Right renal pelvis (tissue), 4 donors: ENCODE measurements around the gene TECPR2. TPM values are rescaled to one million over a fixed set of nuclear protein-coding genes. Genes with fewer than 3 reads are reported as not detected.

Experiments
- DNase-seq, 4 donors: peaks; one replicate each; pipeline ENCODE4 v3.0.0-alpha.2; 2013; ENCODE audit warnings: low read depth in 4 of 4, low spot score in 3 of 4, missing footprints in 1 of 4
- polyA plus RNA-seq, 4 donors: library from polyadenylated mRNA; unstranded; fragments of 120-200 nt; gene quantifications; one replicate each; pipeline ENCODE4 v1.2.1, GENCODE V29; 2013; ENCODE audit not compliant: insufficient read length in 4 of 4

TECPR2 gene, protein sequence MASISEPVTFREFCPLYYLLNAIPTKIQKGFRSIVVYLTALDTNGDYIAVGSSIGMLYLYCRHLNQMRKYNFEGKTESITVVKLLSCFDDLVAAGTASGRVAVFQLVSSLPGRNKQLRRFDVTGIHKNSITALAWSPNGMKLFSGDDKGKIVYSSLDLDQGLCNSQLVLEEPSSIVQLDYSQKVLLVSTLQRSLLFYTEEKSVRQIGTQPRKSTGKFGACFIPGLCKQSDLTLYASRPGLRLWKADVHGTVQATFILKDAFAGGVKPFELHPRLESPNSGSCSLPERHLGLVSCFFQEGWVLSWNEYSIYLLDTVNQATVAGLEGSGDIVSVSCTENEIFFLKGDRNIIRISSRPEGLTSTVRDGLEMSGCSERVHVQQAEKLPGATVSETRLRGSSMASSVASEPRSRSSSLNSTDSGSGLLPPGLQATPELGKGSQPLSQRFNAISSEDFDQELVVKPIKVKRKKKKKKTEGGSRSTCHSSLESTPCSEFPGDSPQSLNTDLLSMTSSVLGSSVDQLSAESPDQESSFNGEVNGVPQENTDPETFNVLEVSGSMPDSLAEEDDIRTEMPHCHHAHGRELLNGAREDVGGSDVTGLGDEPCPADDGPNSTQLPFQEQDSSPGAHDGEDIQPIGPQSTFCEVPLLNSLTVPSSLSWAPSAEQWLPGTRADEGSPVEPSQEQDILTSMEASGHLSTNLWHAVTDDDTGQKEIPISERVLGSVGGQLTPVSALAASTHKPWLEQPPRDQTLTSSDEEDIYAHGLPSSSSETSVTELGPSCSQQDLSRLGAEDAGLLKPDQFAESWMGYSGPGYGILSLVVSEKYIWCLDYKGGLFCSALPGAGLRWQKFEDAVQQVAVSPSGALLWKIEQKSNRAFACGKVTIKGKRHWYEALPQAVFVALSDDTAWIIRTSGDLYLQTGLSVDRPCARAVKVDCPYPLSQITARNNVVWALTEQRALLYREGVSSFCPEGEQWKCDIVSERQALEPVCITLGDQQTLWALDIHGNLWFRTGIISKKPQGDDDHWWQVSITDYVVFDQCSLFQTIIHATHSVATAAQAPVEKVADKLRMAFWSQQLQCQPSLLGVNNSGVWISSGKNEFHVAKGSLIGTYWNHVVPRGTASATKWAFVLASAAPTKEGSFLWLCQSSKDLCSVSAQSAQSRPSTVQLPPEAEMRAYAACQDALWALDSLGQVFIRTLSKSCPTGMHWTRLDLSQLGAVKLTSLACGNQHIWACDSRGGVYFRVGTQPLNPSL (N-terminal part only)
- polyA plus RNA-seq: 10 to 100 TPM; 16.7 to 19.9 (median 16.8) TPM

DNA sequence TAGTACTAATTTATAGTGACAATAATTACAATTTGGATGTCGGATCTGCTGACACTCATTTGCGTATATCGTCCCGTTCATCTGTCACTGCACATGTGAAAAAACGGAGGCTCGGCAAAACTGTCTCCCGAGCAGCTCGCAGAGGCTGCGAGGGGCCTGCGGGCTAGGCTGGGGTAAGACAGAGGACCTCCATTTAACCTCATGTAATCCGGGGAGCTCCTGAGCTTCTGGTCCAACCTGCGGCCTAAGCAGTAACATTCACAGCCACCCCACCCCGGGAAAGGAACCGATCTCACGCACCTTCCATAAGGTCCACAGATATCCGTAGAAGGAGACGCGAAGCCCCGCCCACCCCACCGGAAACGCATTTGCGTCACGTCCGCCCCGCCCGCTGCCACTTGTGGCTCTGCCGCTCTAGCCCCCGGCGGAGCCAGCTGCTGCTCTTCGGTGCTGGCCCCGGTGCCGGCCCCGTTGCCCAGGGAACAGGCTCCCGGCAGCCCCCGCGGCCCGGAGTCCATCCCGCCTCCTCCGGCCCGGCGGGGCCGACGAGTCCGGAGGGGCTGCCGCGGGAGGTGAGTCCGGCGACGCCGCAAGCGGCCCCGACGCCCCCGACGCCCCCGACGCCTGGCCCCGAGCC lies at the start of gene TECPR2, which contains the start of gene CINP:
TECPR2 (plus strand) TSS at position 397 of the 637 bp plus-strand sequence. CDS start 13,781 bp downstream, outside the sequence.
CINP (minus strand) TSS at position 346 of the 637 bp plus-strand sequence; CDS start at position 307, 39 bp downstream.
- DNase-seq: peak; percentile 90 to 91 (median 90)

DNA sequence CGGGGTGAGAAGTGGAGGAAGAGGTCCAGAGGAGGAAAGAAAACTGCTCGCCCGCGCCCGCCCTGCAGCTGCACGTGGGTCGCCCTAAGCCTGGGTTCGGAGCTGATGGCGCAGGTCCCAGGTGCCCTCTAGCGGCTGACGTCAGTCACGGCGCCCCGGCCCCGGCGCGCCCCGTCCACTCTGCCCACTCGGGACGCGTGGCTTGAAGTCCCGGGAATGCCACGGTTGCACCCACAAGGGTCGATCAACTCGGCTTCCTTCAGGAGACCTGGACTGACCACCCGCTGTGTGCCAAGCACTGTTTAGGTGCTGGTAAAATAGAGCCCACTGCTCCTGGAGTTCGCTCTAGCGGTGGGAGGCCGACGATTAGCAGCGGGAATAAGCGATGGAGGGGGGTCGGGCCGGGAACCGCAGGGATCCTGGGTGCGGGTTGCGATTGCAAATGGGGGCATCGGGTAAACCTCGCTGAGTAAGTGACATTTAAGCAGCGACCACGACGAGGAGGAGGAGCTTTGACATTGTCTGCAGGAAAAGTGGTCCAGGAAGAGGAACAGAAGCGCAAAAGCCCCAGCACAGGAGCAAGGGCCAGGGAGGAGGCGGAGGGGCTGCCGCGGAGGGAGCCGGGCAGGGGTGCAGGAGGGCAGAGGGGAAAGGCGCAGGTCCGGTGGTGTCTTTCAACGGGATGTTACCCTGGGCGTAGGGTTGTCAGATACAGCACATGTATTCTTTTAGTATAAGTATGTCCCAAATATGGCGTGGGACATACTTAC lies 48.3 kb upstream of the TECPR2 start:
- DNase-seq: peak in 2 of 4 donors; percentile 67 to 72

GRCh38 chr14:102315121-102315520 lies 47.6 kb upstream of the TECPR2 start:
- no peak for DNase-seq

DNA sequence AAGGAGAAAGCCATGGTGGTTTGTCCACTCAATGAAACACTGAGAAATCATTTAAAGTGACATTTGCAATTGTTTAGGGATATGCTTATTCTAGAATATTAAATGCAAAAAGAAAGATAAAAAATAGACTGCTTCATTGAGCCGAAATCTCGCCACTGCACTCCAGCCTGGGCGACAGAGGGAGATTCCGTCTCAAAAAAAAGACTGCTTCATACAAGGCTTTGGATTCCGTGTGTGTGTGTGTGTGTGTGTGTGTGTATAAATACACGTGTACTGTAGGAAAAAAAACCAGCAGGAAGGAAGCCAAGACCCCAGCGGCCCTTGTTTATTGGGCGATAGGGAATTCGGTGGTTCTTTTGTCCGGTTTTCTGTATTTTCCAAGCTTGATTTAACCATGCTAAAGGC lies 46.4 kb upstream of the TECPR2 start:
- DNase-seq: peak in 1 of 4 donors; percentile 53

DNA sequence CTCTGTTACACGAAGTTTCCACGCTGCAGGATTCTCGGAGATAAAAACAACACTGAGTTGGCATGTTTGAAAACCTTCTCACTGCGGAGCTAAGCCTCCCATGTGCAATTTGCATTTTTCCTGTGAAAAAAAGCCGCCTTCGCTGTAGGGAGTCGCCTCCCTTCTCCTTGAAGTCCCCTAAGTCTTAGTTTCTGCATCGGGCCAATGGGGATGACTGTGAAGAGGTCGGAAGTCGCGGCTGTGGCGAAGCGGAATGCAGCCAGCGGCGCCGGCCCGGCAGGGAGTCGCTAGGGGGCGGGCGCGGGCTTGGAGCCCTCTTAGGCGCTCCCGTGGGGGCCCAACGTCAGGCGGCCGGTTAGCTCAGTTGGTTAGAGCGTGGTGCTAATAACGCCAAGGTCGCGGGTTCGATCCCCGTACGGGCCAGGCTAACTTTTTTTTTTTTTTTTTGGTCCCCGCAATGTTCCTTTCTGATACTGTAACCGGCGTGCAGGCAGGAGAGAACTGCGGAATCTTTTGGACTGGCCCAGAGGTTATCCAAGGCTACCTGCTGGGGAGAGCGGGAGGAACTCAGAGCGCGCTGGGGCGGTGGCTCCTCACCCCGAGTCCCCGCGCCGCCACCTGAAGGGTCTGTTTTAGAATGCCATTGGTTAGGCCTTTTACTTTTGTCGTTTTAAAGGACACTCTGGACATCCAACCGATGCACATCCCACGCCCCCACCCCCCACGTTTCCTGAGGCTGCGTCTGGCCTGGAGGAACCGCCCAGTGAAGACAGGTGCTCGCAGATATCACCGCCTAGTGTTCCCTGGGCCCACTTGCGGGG lies 45.8 kb upstream of the TECPR2 start:
- DNase-seq: peak; percentile 79 to 87 (median 83)

DNA sequence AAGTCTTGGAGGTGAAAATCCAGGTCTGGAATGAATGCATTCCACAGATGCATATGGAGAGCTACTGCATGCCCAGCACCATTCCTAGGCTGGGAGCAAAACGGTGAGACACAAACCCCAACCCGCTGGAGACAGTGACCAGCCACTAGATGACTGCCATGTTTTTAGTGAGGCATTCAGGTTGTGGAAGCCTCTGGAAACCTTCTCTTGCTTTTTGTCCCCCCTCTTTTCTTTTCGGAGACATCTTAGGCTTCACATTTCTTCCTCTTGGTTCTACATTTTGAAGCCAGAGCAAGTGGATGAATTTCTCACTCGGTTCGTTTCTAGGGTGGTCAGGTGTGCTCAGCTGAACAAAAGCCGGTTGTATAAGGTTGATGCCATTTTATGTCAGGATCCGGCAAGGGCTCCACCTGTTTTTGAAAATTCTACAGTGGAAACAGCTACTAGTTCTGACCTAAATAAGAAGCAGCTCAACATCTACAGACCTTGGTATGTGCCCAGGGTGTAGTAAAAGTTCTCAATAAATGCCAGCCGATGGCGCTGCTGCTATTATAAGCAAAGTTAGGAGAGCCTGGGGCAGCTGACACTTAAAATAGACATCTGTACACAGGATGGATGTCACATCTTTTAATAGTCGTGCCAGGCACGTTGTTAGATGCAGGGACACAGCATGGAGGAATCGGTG lies 45.0 kb upstream of the TECPR2 start:
- no peak for DNase-seq

GRCh38 chr14:102318781-102319276 lies 43.9 kb upstream of the TECPR2 start:
- DNase-seq: no peak

DNA sequence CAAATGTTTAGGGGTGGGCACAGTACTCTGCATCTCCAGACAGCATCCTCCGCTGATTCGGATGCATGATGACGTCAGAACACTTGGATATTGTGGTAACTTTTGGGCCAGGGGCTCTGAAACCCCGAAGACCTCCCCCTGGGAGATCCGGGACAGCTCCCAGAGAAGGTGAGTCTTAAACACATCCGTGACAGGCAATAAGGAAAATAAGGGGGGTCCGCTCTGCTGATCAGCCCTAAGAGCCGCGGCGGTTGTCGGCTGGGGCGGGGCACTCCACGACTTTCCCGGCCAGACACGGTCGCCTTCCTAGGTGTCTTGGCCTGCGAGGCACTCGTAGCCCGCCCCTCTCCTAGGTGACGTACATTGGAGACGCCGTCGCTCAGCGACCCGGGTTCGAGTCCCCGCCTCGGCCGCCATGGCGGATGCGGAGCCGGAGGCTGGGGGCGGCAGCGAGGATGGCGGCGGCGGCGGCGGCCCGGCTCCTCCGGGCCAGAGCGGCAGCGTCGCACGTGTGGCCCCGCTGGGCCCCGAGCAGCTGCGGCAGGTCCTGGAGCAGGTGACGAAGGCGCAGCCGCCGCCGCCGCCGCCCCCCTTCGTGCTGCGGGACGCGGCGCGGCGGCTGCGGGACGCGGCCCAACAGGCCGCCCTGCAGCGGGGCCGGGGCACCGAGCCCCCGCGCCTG lies 43.2 kb upstream of the TECPR2 start, which contains the start of gene ZNF839:
ZNF839 (plus strand) TSS at position 396 of the 682 bp plus-strand sequence; CDS start at position 416, 20 bp downstream.
- peak; percentile 70 to 86 (median 77) for DNase-seq

- DNase-seq: peak in 1 of 4 donors; percentile 35
These were observed 42.6 kb upstream of the TECPR2 start for GRCh38 chr14:102320033-102320660.

DNA sequence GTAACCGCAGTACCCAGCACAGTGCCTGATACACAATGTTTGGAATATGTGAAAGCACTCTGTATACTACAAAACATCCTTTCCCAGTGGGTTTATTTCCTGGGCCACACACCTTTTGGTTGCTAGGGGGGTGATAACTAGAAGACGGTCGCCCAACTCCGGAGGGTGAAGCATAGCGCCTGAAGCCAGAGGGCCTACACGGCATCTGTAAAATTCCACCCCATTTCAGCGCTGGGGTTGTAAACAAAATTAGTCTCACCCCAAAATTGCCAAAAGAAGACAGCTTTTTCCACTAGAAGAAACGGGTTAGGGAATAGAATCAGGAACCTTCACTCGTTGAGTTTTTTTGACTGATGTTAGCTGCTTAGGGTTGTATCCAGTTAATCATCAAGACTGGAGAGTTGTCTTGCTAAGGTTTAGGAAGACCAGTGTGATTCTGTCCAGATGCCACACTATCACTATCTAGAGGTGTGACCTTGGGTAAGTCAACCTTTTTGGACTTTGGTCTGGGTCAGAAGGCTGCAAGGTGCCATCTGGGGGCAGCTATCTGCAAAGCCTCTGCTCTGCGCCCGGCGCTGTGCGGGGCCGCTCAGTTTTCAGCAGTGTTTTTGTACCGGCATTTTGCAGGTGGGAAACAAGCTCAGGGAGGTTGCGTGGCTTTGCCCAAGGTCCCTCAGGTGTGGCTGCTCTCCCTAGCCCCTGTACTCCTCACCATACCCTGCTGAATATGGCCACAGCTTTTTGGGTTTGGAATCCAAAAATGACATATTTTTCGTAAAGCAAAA lies 41.9 kb upstream of the TECPR2 start:
- no peak for DNase-seq

DNA sequence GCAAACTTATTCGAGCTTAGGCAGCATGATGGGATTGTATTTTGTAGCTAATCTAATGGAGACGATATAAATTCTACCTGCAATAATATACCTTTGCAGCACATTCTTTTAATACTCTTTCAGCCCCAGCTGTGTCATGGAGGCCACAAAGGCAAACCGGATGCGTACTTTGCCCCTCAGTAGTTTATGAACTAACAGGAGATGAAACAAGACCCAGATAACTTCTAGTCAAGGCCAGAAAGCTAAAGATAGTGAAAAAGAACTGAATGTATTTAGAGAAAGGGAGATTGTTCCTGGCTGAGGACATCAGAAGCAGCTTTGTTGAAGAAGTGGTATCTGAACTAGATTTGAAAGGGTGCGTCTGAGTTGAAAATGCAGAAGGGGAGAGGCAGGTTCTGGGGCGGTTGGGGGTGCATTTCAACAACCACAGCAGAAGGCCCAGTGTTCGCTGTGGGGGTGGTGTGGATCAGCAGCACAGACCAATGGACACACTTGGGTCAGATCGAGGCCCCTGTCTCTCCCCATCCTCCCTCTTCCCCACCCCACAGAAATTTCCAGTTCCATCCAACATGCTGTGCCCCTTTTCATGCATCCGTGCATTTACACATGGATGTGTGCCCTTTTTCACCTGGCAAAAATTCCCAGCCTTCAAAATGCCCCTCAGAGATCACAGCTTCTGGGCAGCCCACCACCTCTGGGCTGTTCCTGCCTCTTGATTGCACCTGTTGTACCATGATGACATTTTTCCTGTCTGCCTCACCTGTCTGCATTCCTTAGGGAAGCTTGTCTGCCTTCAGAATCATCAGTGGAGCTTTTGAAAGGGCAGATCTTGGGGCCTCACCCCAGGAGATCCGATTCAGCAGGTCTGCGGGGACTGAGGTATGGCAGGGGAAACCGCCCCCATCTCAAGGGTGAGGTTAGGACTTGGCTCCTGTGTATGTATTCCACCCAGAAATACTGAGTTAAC lies 41.0 kb upstream of the TECPR2 start:
- DNase-seq: no peak

- no peak for DNase-seq
These were observed 39.6 kb upstream of the TECPR2 start for GRCh38 chr14:102323102-102323501.

GRCh38 chr14:102325791-102326345 lies 36.9 kb upstream of the TECPR2 start:
- DNase-seq: no peak

- no peak for DNase-seq
These were observed 36.2 kb upstream of the TECPR2 start for GRCh38 chr14:102326583-102326982.
